ENCODE results near the gene RTEL1. TPM values are rescaled to one million over a fixed set of nuclear protein-coding genes. Genes with fewer than 3 reads are reported as not detected.

RTEL1 gene
- total and polyA plus RNA-seq, 2 donors (not counting 1 experiment from before 2014, with no cell fraction given): 15.1 to 32.6 TPM

DNA sequence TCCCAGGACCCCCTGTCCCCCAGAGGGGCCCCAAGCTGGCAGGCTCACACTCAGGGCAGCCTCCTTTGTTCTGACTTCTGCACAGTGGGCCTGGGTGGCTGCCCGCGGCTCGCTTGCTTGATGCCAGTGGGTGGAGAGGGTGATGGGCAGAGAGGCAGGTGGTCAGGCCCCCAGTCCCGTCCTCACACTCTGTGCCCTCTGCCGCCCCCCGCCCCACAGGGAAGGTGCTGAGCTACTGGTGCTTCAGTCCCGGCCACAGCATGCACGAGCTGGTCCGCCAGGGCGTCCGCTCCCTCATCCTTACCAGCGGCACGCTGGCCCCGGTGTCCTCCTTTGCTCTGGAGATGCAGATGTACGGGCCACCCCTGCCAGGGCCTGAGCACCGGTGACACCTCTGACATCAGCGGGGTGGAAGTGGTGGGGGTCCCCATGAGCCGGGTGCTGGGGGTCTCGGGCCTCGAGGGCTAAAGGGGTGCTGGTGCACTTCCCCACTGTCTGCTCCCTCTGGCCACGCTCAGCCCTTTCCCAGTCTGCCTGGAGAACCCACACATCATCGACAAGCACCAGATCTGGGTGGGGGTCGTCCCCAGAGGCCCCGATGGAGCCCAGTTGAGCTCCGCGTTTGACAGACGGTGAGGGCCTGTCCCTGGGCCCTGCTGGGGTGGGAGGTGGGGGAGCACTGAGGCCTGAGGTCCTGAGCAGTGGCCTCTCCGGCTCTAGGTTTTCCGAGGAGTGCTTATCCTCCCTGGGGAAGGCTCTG, 29.5 kb downstream of the RTEL1 start:
- Histone ChIP-seq H3K27ac (ENCODE audit: low read length in 2 of 2) (no peak overlapping the region), H3K9ac (ENCODE audit: low read length) (no peak overlapping the region), H3K9me3 (ENCODE audit: control extremely low read depth in 1 of 3, control insufficient read depth in 2 of 3, insufficient read depth in 1 of 3, low read length in 2 of 3) (no peaks in the 10 kb centered on the region), H3K79me2 (ENCODE audit: control insufficient read depth, insufficient read depth, low read length) (no peaks in the 10 kb centered on the region), H2AFZ (ENCODE audit: insufficient read depth, low read depth, low read length, poor library complexity, severe bottlenecking) (no peak overlapping the region), H3K4me1 (ENCODE audit: control insufficient read depth in 2 of 2, insufficient read depth in 2 of 2, low read length in 2 of 2) (peaks cover 0 to 14% of the 10 kb centered on the region in 2 donors), H3K4me2 (replicated peaks; ENCODE audit: low read depth, low read length, poor library complexity, severe bottlenecking) (peak overlapping the region; percentile 36), H3K36me3 (replicated peaks in 1 of 2; ENCODE audit: control extremely low read depth in 1 of 2, control insufficient read depth in 1 of 2, extremely low read depth in 1 of 2, insufficient read depth in 2 of 2, low read length in 1 of 2) (no peaks in the 10 kb centered on the region), H3K27me3 (replicated peaks in 1 of 4; ENCODE audit: control extremely low read depth in 1 of 4, control insufficient read depth in 3 of 4, insufficient read depth in 4 of 4, low read length in 3 of 4) (peaks cover 0 to 2% (median 0%) of the 10 kb centered on the region in 4 experiments), H4K20me1 (ENCODE audit: control insufficient read depth, insufficient read depth, low read length, poor library complexity, severe bottlenecking) (no peaks in the 10 kb centered on the region), H3K4me3 (ENCODE audit: control extremely low read depth in 1 of 5, extremely low read depth in 1 of 5, insufficient read depth in 1 of 5, low read depth in 2 of 5, low read length in 4 of 5) (no peak overlapping the region)
- intact Hi-C loops (cut with micrococcal nuclease): no loop called here
- H3K27ac Mint-ChIP-seq: no peak overlapping the region
- peaks cover 3% of the 10 kb centered on the region for H3K4me1 Mint-ChIP-seq
- no peak for ATAC-seq (ENCODE audit: low read depth)
- TF ChIP-seq EZH2 (IDR thresholded peaks at IDR 0.05; ENCODE audit: borderline replicate concordance, insufficient read depth, low read depth, low read length, poor library complexity, severe bottlenecking): no peak
- TF ChIP-seq, protein P1, sequence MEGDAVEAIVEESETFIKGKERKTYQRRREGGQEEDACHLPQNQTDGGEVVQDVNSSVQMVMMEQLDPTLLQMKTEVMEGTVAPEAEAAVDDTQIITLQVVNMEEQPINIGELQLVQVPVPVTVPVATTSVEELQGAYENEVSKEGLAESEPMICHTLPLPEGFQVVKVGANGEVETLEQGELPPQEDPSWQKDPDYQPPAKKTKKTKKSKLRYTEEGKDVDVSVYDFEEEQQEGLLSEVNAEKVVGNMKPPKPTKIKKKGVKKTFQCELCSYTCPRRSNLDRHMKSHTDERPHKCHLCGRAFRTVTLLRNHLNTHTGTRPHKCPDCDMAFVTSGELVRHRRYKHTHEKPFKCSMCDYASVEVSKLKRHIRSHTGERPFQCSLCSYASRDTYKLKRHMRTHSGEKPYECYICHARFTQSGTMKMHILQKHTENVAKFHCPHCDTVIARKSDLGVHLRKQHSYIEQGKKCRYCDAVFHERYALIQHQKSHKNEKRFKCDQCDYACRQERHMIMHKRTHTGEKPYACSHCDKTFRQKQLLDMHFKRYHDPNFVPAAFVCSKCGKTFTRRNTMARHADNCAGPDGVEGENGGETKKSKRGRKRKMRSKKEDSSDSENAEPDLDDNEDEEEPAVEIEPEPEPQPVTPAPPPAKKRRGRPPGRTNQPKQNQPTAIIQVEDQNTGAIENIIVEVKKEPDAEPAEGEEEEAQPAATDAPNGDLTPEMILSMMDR (IDR thresholded peaks at IDR 0.05): no peak
- no peak overlapping the region for H3K4me3 Mint-ChIP-seq
- WGBS (ENCODE audit: insufficient coverage): 93% methylated on average over 29 of the region's 29 CpGs
- no peaks in the 10 kb centered on the region for H3K9me3 Mint-ChIP-seq (ENCODE audit: insufficient read depth)
- POLR2A ChIA-PET: interaction anchor here (0.6 kb wide), 1 partner anchor 164 kb away, joined by 4 read pairs; no protein-coding TSS in a partner anchor
- CTCF ChIA-PET: no interaction called here
- H3K27me3 Mint-ChIP-seq: no peaks in the 10 kb centered on the region
- no peak for DNase-seq
